Common myeloid progenitor, CD34-positive (primary cell): ENCODE data around the gene GJC2.

Experiments used
- CTCF ChIA-PET: fragments of 350-600 bp; sonication (Branson Sonifier 250); formaldehyde crosslinking; loops from one replicate; lab custom pipeline; 2021; ENCODE audit warnings: antibody characterized with exemption; lab: Charles Lee
- POLR2A ChIA-PET: fragments of 350-600 bp; sonication (Branson Sonifier 250); formaldehyde crosslinking; loops from one replicate; lab custom pipeline; 2021; ENCODE audit warnings: antibody characterized with exemption; lab: Charles Lee
- DNase-seq, 3 donors: peaks; one replicate each; pipeline versions ENCODE4 v3.0.0 to v3.0.0-alpha.2; 2013
- H3K27ac ChIP-seq, 2 experiments: 1 replicate in 1 of 2; 2 replicates in 1 of 2; pipeline ENCODE4 v1.7.0; 2013; ENCODE audit warnings: inconsistent platforms in 2 of 2, low read length in 2 of 2, mild to moderate bottlenecking in 2 of 2, low read depth in 1 of 2, moderate library complexity in 1 of 2; ENCODE audit not compliant: severe bottlenecking in 2 of 2, insufficient read depth in 1 of 2, poor library complexity in 1 of 2
- H3K27me3 ChIP-seq, 5 experiments: replicated peaks in 2 of 5; 1 replicate in 3 of 5; 2 replicates in 2 of 5; pipeline versions ENCODE4 v1.6.1 to v1.7.0; 2013; ENCODE audit warnings: low read length in 4 of 5, mild to moderate bottlenecking in 2 of 5, moderate library complexity in 2 of 5, inconsistent platforms in 1 of 5; ENCODE audit not compliant: insufficient read depth in 5 of 5, control insufficient read depth in 4 of 5
- H3K36me3 ChIP-seq, 4 experiments: 1 replicate in 2 of 4; 2 replicates in 2 of 4; pipeline versions ENCODE4 v1.6.1 to v1.7.0; 2013; ENCODE audit warnings: low read length in 3 of 4, control low read depth in 1 of 4, mild to moderate bottlenecking in 1 of 4; ENCODE audit not compliant: control insufficient read depth in 4 of 4, insufficient read depth in 4 of 4
- H3K4me1 ChIP-seq, 4 experiments: 1 replicate in 3 of 4; 2 replicates in 1 of 4; pipeline versions ENCODE4 v1.6.1 to v1.7.1; 2013; ENCODE audit warnings: low read length in 3 of 4, mild to moderate bottlenecking in 3 of 4, control low read depth in 1 of 4, inconsistent platforms in 1 of 4, moderate library complexity in 1 of 4; ENCODE audit not compliant: control insufficient read depth in 4 of 4, insufficient read depth in 4 of 4; ENCODE audit errors: control extremely low read depth in 1 of 4
- H3K4me3 ChIP-seq, 7 experiments: 1 replicate in 4 of 7; 2 replicates in 3 of 7; pipeline versions ENCODE4 v1.5.1 to v1.7.0; 2013; ENCODE audit warnings: mild to moderate bottlenecking in 7 of 7, low read length in 6 of 7, moderate library complexity in 6 of 7, inconsistent platforms in 2 of 7, low read depth in 2 of 7, control low read depth in 1 of 7; ENCODE audit not compliant: insufficient read depth in 4 of 7, control insufficient read depth in 1 of 7; ENCODE audit errors: extremely low read depth in 1 of 7
- H3K9me3 ChIP-seq, 5 experiments: 1 replicate in 4 of 5; 2 replicates in 1 of 5; pipeline versions ENCODE4 v1.6.1 to v1.7.1; 2013; ENCODE audit warnings: low read length in 4 of 5, mild to moderate bottlenecking in 2 of 5, inconsistent platforms in 1 of 5, low read depth in 1 of 5, moderate library complexity in 1 of 5; ENCODE audit not compliant: control insufficient read depth in 4 of 5, insufficient read depth in 2 of 5; ENCODE audit errors: control extremely low read depth in 1 of 5
- WGBS: methylation state at CpG from one replicate; pipeline ENCODE4 v1.1.5; 2013; ENCODE audit not compliant: insufficient coverage; 5-methylcytosine and 5-hydroxymethylcytosine counted together

Gene GJC2

GRCh38 chr1:228104526-228105269 is 45.0 kb upstream of the GJC2 start:
- ChIA-PET POLR2A (interaction anchor here (0.7 kb wide), 1 partner anchor 20 kb away, joined by 3 read pairs; no protein-coding TSS in a partner anchor), CTCF (interaction anchor here (1.0 to 1.3 kb wide), 2 partner anchors 62 to 100 kb away, joined by 3 to 4 read pairs; no protein-coding TSS in a partner anchor)
- DNase-seq: no peak
- Histone ChIP-seq H3K27ac (no peak overlapping the region), H3K36me3 (peaks cover 2 to 46% (median 30%) of the 10 kb centered on the region in 4 experiments), H3K27me3 (no peaks in the 10 kb centered on the region), H3K9me3 (no peaks in the 10 kb centered on the region), H3K4me3 (peak overlapping the region in 1 of 7 experiments; percentile 77), H3K4me1 (peaks cover 13 to 49% (median 31%) of the 10 kb centered on the region in 4 experiments)
- WGBS: 91% methylated on average over 7 of the region's 7 CpGs

- Histone ChIP-seq H3K27ac (no peak overlapping the region), H3K9me3 (no peaks in the 10 kb centered on the region), H3K27me3 (no peaks in the 10 kb centered on the region), H3K4me3 (no peak overlapping the region), H3K4me1 (peaks cover 13 to 54% (median 37%) of the 10 kb centered on the region in 4 experiments), H3K36me3 (peaks cover 0 to 41% (median 26%) of the 10 kb centered on the region in 4 experiments)
- 95% methylated on average over 5 of the region's 9 CpGs for WGBS
- DNase-seq: no peak
- ChIA-PET POLR2A (interaction anchor here (0.7 kb wide), 1 partner anchor 21 kb away, joined by 3 read pairs; no protein-coding TSS in a partner anchor), CTCF (interaction anchor here (0.9 to 2.0 kb wide), 2 partner anchors 14 to 31 kb away, joined by 3 to 7 read pairs; no protein-coding TSS in a partner anchor)
Observed at GRCh38 chr1:228105270-228105995, 44.3 kb upstream of the GJC2 start.

- ChIA-PET CTCF (interaction anchor here (0.9 to 2.0 kb wide), 5 partner anchors 13 to 61 kb away, joined by 3 to 7 read pairs (median 3); no protein-coding TSS in a partner anchor), POLR2A (interaction anchor here (1.0 kb wide), 1 partner anchor 33 kb away, joined by 3 read pairs; no protein-coding TSS in a partner anchor)
- Histone ChIP-seq H3K27me3 (no peaks in the 10 kb centered on the region), H3K4me1 (peaks cover 13 to 51% (median 37%) of the 10 kb centered on the region in 4 experiments), H3K27ac (no peak overlapping the region), H3K9me3 (no peaks in the 10 kb centered on the region), H3K4me3 (no peak overlapping the region), H3K36me3 (peaks cover 0 to 34% (median 22%) of the 10 kb centered on the region in 4 experiments)
- no peak for DNase-seq
- WGBS: over 99% methylated on average over 8 of the region's 8 CpGs
Observed at GRCh38 chr1:228105996-228106799, 43.5 kb upstream of the GJC2 start.

DNA sequence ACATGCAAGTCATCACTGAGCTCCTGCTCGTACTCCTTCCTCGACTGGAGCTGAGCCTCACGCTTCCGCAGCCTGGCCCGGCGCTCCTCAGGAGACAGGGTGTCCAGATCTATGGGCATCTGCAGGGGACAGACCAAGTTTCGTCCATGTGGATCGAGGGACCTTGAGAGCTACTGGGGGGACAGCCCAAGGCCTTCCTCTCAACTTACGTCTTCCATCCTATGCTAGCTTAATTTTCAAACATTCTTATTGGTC is 43.0 kb upstream of the GJC2 start:
- no peaks in the 10 kb centered on the region for H3K27me3 ChIP-seq
- WGBS: 93% methylated on average over 8 of the region's 9 CpGs
- no peak overlapping the region for H3K27ac ChIP-seq
- no peak overlapping the region for H3K4me3 ChIP-seq
- peaks cover 13 to 46% (median 33%) of the 10 kb centered on the region in 4 experiments for H3K4me1 ChIP-seq
- ChIA-PET CTCF (interaction anchor here (0.9 to 2.0 kb wide), 4 partner anchors 12 to 60 kb away, joined by 3 to 7 read pairs (median 3); no protein-coding TSS in a partner anchor), POLR2A (interaction anchor here (1.0 kb wide), 1 partner anchor 33 kb away, joined by 3 read pairs; no protein-coding TSS in a partner anchor)
- no peaks in the 10 kb centered on the region for H3K9me3 ChIP-seq
- DNase-seq: no peak
- peaks cover 0 to 31% (median 21%) of the 10 kb centered on the region in 4 experiments for H3K36me3 ChIP-seq

DNA sequence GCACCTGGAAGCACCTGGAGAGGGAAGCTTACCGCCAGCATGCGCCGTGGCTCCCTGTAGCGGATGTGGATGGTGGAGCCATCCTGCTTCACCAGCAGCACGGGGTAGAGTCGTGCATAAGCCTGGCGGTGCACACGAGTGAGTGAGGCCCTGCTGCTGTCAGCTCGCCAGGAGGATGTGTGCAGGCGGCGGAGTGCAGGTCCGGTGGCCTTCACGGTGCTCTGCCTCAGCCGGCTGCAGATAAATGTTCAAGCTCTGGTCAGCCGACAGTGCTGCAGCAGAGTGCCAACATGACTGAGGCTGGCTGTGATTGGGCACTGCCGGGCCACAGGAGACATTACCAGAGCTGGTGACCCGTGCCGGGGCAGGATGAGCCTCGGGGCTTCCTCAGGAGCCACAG is 42.1 kb upstream of the GJC2 start:
- H3K27me3 ChIP-seq: no peaks in the 10 kb centered on the region
- DNase-seq: no peak
- peaks cover 0 to 31% (median 21%) of the 10 kb centered on the region in 4 experiments for H3K36me3 ChIP-seq
- H3K27ac ChIP-seq: no peak overlapping the region
- 95% methylated on average over 18 of the region's 19 CpGs for WGBS
- ChIA-PET CTCF (interaction anchor here (1.1 to 1.4 kb wide), 2 partner anchors 18 to 108 kb away, joined by 3 read pairs; no protein-coding TSS in a partner anchor), POLR2A (interaction anchor here (1.0 kb wide), 1 partner anchor 32 kb away, joined by 3 read pairs; no protein-coding TSS in a partner anchor)
- H3K4me1 ChIP-seq: peaks cover 13 to 38% (median 26%) of the 10 kb centered on the region in 4 experiments
- peak overlapping the region in 2 of 7 experiments; percentile 96 to 99 for H3K4me3 ChIP-seq
- H3K9me3 ChIP-seq: no peaks in the 10 kb centered on the region

DNA sequence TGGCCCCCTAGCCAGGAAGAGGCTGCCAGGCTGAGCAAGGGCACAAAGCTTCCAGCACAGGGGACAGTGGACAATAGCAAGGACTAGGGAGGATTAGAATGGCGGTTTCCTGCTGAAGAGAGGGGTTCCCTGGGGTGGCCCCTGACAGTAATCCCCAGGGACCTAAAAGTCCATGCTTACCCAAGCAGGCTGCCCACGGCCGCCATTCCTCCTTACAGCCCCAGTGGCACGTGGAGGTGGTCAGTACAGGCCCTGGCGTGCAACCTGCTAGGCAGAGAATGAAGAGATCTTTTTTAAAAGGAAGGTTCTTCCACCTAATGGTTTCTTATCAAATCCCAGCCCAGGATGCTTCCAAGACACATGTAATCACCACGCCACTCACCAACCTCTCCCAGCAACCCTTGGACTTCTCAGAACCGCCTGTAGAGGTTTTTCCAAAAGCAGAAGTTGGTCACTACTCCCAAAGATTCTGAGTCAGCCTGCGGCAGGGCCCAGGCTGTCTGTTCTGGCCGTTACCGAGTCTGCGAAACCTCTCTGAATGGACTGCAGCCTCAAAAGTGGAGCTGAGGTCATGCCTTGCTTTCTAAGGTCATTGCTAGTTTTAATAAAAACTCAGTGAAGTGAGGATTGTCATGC is 41.6 kb upstream of the GJC2 start:
- POLR2A ChIA-PET: no interaction called here
- WGBS: 51% methylated on average over 6 of the region's 11 CpGs

More for the DNA sequence above, 41.6 kb upstream of the GJC2 start:
- Histone ChIP-seq H3K9me3 (no peaks in the 10 kb centered on the region), H3K27ac (peak overlapping the region; percentile 58 to 89), H3K36me3 (peaks cover 0 to 31% (median 21%) of the 10 kb centered on the region in 4 experiments), H3K4me3 (peak overlapping the region; percentile 87 to 99 (median 95)), H3K4me1 (peaks cover 13 to 38% (median 26%) of the 10 kb centered on the region in 4 experiments), H3K27me3 (no peaks in the 10 kb centered on the region)
- CTCF ChIA-PET: interaction anchor here (1.1 kb wide), 1 partner anchor 109 kb away, joined by 3 read pairs; no protein-coding TSS in a partner anchor
- no peak for DNase-seq
